A673 (cell line): ENCODE data around the gene GARNL3.

Experiments
- EZH2 ChIP-seq: fragments of 200-600 bp; sonication (generic); IDR thresholded peaks from 2 replicates; pipeline ENCODE4 v1.6.1; 2017; ENCODE audit warnings: borderline replicate concordance, low read depth, mild to moderate bottlenecking, mixed read lengths, antibody characterized with exemption, low read length; ENCODE audit not compliant: poor library complexity, severe bottlenecking
- TF ChIP-seq, protein P1 (sequence below): fragments of 300-800, 200-600 bp; sonication (generic); conservative IDR thresholded peaks from 2 replicates; pipeline ENCODE4 v1.5.1; 2017; ENCODE audit warnings: low read depth, mild to moderate bottlenecking, antibody characterized with exemption, low read length, moderate library complexity, mixed read lengths

DNA sequence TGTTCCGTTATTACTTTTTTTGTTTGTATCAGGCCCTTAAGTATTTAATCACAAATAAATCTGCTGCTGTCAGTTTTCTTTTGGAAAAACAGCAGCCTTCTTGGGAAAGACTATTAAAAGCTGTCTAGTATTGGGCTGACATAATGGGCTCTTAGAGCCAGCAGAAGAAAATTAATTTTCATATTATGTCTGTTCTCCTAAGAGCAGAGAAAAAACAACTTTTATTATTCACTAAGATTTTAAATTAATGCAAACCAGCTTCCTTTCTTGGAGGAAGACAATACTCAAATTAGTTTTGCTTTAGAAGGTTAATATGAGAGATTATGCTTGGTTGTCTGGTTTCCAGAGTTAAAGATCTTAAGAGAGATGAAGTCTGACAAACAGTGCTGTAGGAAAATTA lies 30.6 kb upstream of the GARNL3 start:
- TF ChIP-seq EZH2, result no peak
- TF ChIP-seq, protein P1, sequence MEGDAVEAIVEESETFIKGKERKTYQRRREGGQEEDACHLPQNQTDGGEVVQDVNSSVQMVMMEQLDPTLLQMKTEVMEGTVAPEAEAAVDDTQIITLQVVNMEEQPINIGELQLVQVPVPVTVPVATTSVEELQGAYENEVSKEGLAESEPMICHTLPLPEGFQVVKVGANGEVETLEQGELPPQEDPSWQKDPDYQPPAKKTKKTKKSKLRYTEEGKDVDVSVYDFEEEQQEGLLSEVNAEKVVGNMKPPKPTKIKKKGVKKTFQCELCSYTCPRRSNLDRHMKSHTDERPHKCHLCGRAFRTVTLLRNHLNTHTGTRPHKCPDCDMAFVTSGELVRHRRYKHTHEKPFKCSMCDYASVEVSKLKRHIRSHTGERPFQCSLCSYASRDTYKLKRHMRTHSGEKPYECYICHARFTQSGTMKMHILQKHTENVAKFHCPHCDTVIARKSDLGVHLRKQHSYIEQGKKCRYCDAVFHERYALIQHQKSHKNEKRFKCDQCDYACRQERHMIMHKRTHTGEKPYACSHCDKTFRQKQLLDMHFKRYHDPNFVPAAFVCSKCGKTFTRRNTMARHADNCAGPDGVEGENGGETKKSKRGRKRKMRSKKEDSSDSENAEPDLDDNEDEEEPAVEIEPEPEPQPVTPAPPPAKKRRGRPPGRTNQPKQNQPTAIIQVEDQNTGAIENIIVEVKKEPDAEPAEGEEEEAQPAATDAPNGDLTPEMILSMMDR, result no peak
